Embryonic facial prominence (tissue), 1 donor: ENCODE results near the gene C3orf85.
"Not testable (repeated sequence)": the region's sequence is repeated elsewhere in the genome, so short reads cannot be mapped to it uniquely, and the experiment has no call there.

Experiments used
- DNase-seq: peaks from one replicate; pipeline ENCODE4 v3.0.0-alpha.2; 2016; ENCODE audit errors: extremely low spot score

Gene C3orf85

DNA sequence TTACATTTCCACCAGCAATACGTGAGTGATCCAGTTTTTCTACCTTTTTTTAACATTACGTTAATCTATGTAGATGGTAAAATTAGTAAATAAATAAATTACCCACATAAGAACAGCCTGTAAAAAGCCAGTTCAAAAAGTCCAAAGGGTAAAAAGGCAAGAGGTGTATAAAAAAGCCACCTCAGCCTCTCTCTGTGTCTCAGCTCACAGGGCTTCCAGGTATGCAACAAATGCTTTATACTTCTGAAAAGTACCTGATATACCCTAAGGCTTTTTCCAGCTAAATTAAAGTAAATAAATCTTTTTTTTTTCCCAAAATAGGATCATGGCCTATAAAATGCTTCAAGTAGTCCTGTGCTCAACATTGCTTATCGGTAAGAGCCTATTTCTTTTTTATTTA lies at the start of gene C3orf85:
Gene C3orf85 (plus strand): TSS at position 197 of the 400 bp plus-strand sequence. CDS start 129 bp downstream, at position 326.
- DNase-seq = no peak

- no peak for DNase-seq
Measured at GRCh38 chr3:109089265-109089664, 47.3 kb upstream of the C3orf85 start.

DNA sequence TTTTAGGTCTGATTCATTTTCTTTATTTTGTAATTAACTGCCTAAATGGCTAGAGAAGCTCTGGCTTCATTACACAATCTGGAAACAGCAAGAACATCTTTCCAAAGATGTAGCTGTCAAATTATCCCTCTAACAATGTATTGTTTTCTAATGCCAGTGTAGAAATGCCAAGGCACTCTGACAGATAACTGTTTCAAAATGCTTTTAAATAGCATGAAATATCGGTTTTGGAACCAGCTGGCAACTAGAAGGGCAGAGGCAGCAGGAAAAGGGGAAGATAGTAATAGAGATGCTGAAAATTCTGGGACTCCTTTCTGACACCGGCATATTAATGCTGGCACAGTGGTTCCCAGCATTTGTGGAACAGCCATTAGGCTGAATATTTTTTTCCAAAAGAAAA lies 44.7 kb upstream of the C3orf85 start:
- no peak for DNase-seq

GRCh38 chr3:109093561-109093960 lies 43.0 kb upstream of the C3orf85 start:
- no peak for DNase-seq

- no peak for DNase-seq
Measured at GRCh38 chr3:109095166-109095565, 41.4 kb upstream of the C3orf85 start.

- no peak for DNase-seq
Measured at GRCh38 chr3:109098079-109098644, 38.4 kb upstream of the C3orf85 start.

DNA sequence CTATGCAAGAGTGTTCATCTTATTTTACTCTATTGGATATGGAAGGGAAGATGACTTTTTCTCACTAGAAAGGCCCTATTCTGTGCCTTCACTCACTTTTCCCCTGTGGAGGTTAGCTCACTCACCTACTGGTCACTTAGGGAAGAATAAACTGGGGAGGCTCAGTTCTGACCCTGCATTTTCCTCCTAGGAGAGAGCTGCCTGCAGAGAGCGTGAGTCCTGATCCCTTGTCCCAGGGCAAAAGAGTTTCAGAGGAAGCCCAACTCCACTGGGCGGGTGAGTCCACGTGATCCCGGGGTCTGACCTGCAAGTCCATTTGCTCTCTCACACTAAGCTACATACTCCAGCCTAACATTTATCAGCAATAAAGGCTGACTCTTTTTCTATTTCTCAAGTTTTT lies 26.9 kb upstream of the C3orf85 start:
- no peak for DNase-seq

DNA sequence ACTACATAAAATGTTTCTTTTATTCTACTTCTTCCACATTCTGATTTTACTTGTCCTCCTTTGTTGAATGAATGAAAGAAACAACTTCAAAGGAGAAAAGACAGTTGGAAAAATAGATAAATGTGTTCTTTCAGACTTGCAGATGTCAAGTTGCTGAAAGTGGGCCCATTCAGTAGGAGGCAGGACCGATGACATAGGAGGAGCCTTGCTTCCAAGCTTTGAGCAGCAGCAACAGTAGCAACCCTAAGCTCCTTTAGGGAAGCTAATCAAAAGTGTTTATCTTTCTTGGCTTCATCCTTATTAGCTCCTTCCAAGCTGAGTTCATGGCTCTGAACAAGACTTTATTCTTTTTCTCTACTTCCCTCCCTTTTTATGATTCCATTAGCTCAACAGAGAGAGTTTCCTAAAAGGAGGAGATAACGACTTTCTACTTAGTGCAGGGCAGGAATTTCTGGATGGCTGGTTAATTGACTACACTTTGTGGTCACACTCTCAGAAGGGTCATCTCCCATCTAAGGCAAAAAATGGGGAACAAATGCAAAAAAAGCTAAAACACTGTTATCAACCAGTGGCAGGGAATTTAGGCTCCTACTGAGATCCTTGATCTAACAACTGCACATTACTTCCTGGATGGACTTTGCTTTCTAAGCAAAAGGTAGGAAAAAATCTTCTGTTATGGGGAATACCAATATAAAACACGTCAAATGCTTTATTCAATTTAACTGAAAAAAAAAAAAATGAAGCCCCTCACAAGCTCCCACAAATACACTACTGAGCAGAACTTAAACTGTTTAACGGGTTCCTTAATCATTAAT lies 23.4 kb upstream of the C3orf85 start:
- no peak for DNase-seq

DNA sequence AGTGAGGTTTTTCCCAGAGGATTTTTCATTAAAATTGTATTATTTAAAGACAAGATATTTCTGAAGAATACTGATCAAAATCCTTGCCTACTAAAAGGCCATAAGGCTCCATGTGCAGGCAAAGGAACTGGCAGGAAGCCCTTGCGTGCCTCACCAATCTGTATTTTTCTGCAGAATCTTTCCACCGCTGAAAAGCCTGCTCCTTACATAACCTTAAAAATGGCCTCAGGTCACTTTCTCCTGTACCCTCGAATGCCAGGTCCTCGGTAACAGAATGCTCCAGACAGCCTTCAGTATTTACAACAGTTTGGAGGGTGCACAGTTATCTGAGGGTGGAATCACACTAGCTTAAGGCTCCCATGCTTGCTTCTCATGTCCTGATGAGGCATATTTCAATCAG lies 21.8 kb upstream of the C3orf85 start:
- DNase-seq = no peak

DNA sequence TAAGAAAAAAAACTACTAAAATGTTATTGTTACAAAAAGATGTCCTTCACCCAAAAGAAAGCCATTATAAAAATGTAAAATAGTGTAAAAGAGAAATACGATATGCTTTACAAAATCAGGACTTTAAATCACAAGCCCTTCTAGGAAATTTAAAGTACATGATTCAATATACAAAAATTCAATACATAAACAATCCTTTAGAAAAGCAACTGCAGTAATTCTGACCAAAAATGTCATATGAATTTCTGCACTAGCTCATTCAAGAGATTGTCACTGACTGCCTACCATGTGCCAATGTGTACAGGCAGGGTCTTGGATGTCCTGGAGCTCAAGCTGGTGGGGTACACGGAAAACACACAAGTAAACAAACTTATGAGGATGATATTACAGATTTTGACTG lies 21.1 kb upstream of the C3orf85 start:
- DNase-seq = no peak

DNA sequence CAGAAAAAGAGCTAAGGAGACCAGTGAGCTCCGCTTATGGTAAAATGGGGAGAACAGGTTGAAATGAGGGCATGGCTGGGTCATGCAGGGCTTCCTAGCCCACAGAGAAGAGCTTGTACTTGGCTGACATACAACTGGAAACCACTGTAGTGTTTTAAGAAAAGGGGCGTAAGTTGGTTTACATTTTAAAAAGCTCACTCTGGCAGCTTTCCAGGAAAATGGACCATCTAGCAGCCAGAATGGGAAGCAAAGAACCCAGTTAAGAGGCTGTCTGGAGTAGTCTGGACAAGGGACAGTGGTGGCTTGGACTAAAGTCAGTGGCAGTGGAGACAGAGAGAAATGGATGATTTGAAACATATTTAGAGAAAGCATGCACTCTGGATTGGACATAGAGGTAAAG lies 20.5 kb upstream of the C3orf85 start:
- DNase-seq = no peak

- no peak for DNase-seq
Measured at GRCh38 chr3:109117939-109118338, 18.6 kb upstream of the C3orf85 start, which contains the start of gene MORC1. Gene MORC1, minus strand, starts transcription at chr3:109118134. Its CDS starts 75 bp downstream, at chr3:109118059.

GRCh38 chr3:109118584-109118983 lies 17.9 kb upstream of the C3orf85 start:
- no peak for DNase-seq

DNA sequence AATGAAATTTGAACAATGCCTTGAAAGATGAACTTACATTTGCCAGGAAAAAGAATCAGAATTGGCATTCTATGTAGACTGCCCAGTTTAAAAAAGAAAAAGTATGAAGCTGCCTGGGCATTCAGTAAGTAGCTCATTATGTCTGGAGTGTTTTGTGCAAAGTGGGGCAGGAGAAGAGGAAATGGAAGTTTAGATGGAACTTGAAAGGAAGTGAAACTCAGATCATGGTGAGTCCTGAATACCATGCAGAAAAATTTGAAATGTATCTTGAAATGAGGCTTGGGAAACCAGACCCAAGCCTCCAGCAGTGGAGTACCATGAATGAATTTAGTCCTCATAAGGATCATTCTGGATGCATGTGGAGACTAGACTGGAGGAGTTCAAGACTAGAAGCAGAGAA lies 13.8 kb upstream of the C3orf85 start:
- DNase-seq = no peak

GRCh38 chr3:109125902-109126301 lies 10.6 kb upstream of the C3orf85 start:
- no peak for DNase-seq

DNA sequence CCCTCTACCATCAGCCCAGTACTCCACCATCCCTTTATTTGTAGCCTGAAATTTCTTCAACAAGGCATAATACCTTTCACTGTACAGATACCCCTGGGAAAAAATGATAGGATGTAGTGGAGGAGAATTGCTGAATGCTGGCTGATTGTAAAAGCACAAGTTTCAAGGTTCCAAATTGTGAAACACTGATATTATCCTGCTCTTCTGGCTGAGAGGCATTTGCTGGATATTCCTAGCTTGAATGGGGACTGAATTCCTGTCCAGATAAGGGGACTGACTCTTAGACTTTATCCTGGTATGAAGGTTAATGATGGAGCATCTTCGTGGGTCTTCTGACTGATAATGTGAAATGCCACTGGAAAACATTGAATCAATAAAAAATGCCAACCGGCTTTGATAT lies 9.0 kb upstream of the C3orf85 start:
- no peak for DNase-seq

DNA sequence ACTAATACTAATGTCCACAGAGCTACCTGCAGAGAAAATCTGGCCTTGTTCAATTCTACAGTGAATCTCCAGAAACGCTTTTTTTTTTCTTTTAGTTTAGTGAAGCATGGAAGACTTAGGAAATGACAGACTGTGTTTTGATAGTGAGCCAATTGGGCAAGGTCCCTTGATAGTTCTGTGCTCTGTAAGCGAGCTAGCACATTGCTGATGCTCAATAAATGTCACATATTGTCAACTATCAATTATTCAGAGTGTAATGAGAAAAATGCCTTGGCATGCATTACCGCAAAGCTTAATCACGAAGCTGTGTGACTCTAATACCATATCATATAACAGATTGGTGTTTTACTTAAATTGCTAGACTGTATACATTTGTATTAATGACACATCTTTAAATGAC lies 5.2 kb upstream of the C3orf85 start:
- no peak for DNase-seq

- no peak for DNase-seq
Measured at GRCh38 chr3:109132801-109133473, 3.6 kb upstream of the C3orf85 start.

- not testable (repeated sequence) for DNase-seq
Measured at GRCh38 chr3:109133474-109133816, 3.1 kb upstream of the C3orf85 start.

DNA sequence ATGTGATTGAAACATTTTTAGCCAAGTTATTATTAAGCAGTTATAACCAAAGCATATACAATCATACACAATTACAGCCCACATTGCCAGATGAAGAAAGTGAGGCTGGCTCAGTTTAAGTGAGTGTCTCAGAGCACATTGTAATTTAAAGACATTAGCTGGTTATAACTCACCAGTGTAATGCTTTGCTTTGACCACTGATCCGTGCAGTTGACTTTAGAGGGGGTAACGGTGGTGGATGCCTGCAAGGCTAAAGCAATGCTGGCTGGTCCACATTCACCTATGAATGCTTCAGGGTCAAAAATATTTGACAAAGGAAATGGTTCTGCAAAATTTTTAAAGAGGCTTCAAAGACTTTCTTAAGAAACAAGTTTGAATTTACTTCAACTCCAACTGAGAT lies 1.2 kb downstream of the C3orf85 start:
- no peak for DNase-seq

DNA sequence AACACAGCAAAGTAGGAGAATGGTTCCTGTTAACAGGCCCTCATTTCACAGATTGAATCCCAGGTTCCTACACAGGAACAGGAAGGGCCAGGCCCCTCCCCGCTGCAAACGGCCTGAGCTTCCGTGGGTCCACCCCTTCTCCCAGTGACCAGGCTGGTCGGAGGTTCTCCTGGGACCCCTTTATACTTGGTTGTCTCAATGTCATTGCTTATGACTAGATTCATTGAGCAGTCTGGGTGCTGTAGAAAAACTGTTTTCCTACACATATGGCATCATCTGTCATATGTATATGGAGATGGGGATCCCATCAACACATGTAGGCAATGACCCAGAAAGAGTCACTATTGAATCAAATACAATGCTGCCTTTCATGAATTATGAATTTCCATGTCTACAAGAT lies 3.8 kb downstream of the C3orf85 start:
- no peak for DNase-seq

- no peak for DNase-seq
Measured at GRCh38 chr3:109143646-109144045, 7.1 kb downstream of the C3orf85 start.

GRCh38 chr3:109149078-109149477 lies 12.6 kb downstream of the C3orf85 start:
- no peak for DNase-seq
